Endothelial cell of coronary artery (primary cell): Measurements from ENCODE around the gene NONO. TPM values are rescaled to one million over a fixed set of nuclear protein-coding genes. Genes with fewer than 3 reads are reported as not detected.

ENCODE experiments used
- total RNA-seq: library from RNA; depleted of rRNA; stranded (reverse); fragments of >200 nt; gene quantifications from 2 replicates; pipeline ENCODE4 v1.2.3, GENCODE V29; 2014

The NONO gene, protein sequence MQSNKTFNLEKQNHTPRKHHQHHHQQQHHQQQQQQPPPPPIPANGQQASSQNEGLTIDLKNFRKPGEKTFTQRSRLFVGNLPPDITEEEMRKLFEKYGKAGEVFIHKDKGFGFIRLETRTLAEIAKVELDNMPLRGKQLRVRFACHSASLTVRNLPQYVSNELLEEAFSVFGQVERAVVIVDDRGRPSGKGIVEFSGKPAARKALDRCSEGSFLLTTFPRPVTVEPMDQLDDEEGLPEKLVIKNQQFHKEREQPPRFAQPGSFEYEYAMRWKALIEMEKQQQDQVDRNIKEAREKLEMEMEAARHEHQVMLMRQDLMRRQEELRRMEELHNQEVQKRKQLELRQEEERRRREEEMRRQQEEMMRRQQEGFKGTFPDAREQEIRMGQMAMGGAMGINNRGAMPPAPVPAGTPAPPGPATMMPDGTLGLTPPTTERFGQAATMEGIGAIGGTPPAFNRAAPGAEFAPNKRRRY
- 436 and 523 TPM in 2 replicates for total RNA-seq

DNA sequence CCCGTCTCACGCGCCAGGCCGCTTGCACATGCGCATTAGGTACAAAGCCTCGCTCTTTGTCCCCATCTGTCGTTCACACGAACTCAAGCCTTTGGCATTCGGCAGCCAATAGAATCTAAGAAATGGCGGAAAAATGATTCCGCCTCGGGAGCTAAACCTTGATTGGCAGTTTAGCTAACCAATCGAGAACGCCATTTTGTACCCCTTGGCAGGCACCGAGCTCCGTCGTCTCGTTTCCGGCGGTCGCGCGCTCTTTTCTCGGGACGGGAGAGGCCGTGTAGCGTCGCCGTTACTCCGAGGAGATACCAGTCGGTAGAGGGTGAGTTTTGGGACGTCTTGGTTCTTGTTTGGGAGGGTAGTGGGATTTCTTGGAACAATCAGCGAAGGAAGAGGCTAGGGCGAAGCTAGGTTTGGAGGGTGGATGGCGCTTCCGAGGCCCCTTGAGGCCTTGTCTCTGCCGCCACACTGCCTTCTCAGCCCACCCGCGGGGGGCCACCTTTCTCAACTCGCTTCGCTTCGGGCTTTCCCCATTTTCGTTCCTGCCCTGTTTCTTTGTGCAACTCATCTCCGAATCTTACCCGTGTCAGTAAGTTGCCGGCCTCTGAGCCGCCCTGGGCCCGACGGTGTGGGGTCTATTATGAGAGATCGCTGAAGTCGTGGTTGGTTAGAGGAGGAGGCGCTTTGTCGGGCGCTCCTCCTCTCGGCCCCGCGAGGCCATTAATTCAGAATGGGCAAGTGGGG is at the start of gene NONO:
NONO (plus strand) TSS at position 233 of the 741 bp plus-strand sequence. CDS start 7,003 bp downstream, outside the sequence.

DNA sequence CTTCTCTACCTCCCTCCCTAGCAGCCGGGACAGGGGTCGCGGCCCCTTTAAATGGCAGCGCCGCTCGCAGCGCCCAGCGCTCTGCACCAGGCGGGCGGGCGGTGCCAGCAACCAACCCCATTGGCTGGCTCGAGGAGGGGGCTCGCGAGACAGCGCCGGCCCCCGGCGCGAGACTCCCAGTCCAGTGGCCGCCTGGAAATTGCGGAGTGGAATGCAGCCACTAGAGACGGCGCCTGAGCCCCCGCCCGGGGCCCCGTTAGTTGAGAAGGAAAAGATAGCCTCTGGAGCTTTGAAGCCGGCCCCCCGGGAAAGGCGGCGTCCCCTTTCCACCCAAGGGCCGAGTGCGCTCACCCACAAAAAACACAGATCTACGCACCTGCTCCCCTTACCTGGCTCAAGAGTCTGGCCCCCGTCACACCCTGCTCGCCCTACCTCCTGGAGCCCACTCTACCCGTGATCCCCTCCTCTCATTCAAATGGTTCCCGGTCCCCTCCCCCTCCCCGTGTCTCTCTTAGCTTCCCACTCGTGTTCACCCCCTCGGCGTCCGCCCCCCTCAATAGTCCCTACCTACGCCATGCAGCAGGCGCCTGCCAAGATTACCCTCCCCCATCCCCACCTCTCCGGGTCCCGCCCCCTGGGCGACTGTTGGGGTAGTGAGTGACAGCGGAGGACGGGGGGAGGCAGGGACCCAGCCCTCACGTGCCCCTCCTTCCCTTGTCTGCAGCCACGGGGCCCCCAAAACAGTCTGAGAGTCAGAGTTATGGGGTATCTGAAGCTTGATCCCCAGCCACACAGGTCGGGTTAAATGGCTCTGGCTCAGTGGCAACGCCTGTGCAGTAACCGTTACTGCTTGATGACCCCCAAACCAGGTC is 29.1 kb upstream of the NONO start, which contains the start of gene ZMYM3:
ZMYM3 (minus strand) TSS at position 49 of the 872 bp plus-strand sequence. CDS start 885 bp downstream, outside the sequence.

DNA sequence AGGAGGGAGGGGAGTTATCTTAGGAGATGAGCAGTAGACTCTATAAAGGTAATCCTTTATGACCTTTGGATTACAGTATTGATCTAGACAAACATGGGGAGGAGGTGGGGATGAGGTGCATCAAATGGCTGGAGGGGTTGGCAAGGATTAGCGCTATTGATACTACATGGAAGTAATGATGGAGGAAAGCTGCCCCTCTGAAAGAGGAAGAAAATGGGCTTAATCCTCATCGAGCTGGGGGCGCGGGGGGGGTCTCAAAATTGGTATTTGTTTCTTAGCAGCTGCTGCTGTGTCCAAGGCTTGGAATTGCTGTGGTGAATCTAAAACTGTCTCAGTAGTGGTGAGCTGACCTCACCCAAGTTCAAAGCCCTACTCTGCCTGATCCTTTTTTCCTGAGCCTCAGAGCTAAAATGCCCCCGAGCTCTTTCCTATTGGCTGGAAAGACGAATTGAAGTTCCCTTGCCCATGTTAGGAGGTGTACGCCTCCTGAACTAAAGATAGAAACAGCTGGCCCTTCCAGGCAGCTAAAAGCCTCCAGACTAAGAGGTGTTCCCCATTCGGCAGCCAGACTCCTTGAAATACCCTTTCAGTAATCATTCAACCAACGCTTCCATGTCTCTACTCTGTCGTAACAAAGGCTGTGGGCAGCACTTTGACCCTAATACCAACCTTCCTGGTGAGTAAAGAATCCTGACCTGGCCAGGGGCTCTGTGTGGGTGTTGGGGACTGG is 17.9 kb downstream of the NONO start, which contains the start of gene ITGB1BP2:
ITGB1BP2 (plus strand) TSS at position 556 of the 730 bp plus-strand sequence; CDS start at position 613, 57 bp downstream.

Other genes with a start within 250 kb of the NONO start
- 68.5 and 80.8 TPM in 2 replicates for gene SNX12, start 215.3 kb upstream of the NONO start, total RNA-seq
- gene FOXO4, start 187.8 kb upstream of the NONO start, total RNA-seq, result 4.5 and 5.3 TPM in 2 replicates
- gene CXorf65, start 176.9 kb upstream of the NONO start, total RNA-seq, result not detected in 2 replicates
- not detected in 2 replicates for gene IL2RG, start 172.1 kb upstream of the NONO start, total RNA-seq
- 38.7 and 43.4 TPM in 2 replicates for gene MED12, start 165.0 kb upstream of the NONO start, total RNA-seq
- gene NLGN3, start 138.8 kb upstream of the NONO start, total RNA-seq, result 0.09 TPM in 2 replicates
- gene GJB1, start 60.4 kb upstream of the NONO start, total RNA-seq, result not detected in 2 replicates
- gene ZMYM3, start 29.5 kb upstream of the NONO start, total RNA-seq, result 10.4 and 10.5 TPM in 2 replicates
- 1.5 and 2.1 TPM in 2 replicates for gene ITGB1BP2, start 18.1 kb downstream of the NONO start, total RNA-seq
- 48.0 and 49.1 TPM in 2 replicates for gene TAF1, start 82.7 kb downstream of the NONO start, total RNA-seq
- 63.0 and 98.5 TPM in 2 replicates for gene OGT, start 249.5 kb downstream of the NONO start, total RNA-seq